Esophagus squamous epithelium (tissue), 4 donors: ENCODE measurements around the gene USH1C.

Experiments used
- POLR2A ChIP-seq, 4 donors: fragments of 450-650 bp; IDR thresholded peaks; one replicate each; pipeline ENCODE4 v1.6.1; 2017; ENCODE audit warnings: antibody characterized with exemption in 4 of 4, mild to moderate bottlenecking in 4 of 4, moderate library complexity in 3 of 4
- TF ChIP-seq, protein P1 (sequence below), 6 experiments: fragments of 450-650 bp in 4 of 6; fragments of 200-600 bp in 2 of 6; sonication (generic) in 2 of 6; IDR thresholded peaks; one replicate each; pipeline ENCODE4 v1.5.1; 2016 to 2019; ENCODE audit warnings: antibody characterized with exemption in 6 of 6, mild to moderate bottlenecking in 4 of 6, moderate library complexity in 4 of 6

DNA sequence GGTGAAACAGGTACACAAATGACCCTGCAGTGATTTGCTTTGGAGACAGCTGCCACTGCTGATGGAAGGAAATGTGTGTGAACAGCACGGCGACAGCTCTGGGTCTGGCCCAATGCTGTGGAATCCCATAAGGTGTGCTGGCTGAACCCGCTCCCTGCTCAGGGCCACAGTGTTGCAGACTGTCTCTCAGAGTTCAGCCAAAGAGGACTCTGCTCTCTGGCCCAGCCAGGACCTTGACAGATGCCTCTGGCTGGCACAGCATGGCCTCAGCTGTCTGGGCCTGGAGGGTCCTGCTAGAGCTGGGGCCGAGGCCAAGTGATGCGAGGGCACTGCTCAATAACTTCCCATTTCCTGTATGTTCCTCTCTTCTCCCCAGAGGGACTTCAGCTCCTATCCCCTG lies 62.3 kb downstream of the USH1C start:
- no peak for TF ChIP-seq POLR2A (IDR thresholded peaks at IDR 0.05)
- TF ChIP-seq, protein P1, sequence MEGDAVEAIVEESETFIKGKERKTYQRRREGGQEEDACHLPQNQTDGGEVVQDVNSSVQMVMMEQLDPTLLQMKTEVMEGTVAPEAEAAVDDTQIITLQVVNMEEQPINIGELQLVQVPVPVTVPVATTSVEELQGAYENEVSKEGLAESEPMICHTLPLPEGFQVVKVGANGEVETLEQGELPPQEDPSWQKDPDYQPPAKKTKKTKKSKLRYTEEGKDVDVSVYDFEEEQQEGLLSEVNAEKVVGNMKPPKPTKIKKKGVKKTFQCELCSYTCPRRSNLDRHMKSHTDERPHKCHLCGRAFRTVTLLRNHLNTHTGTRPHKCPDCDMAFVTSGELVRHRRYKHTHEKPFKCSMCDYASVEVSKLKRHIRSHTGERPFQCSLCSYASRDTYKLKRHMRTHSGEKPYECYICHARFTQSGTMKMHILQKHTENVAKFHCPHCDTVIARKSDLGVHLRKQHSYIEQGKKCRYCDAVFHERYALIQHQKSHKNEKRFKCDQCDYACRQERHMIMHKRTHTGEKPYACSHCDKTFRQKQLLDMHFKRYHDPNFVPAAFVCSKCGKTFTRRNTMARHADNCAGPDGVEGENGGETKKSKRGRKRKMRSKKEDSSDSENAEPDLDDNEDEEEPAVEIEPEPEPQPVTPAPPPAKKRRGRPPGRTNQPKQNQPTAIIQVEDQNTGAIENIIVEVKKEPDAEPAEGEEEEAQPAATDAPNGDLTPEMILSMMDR (IDR thresholded peaks at IDR 0.05) = no peak
